CD4-positive, alpha-beta T cell treated with Interleukin-15 for 1 hour (primary cell): Measurements from ENCODE around the gene SCRT2.
A peak's percentile ranks its signal among the peaks of the same experiment; 100 is the strongest.
"Not testable (repeated sequence)": the region's sequence is repeated elsewhere in the genome, so short reads cannot be mapped to it uniquely, and the experiment has no call there.

ENCODE experiments used
- DNase-seq: peaks from one replicate; pipeline ENCODE4 v3.0.0-alpha.2; 2020

Gene SCRT2

DNA sequence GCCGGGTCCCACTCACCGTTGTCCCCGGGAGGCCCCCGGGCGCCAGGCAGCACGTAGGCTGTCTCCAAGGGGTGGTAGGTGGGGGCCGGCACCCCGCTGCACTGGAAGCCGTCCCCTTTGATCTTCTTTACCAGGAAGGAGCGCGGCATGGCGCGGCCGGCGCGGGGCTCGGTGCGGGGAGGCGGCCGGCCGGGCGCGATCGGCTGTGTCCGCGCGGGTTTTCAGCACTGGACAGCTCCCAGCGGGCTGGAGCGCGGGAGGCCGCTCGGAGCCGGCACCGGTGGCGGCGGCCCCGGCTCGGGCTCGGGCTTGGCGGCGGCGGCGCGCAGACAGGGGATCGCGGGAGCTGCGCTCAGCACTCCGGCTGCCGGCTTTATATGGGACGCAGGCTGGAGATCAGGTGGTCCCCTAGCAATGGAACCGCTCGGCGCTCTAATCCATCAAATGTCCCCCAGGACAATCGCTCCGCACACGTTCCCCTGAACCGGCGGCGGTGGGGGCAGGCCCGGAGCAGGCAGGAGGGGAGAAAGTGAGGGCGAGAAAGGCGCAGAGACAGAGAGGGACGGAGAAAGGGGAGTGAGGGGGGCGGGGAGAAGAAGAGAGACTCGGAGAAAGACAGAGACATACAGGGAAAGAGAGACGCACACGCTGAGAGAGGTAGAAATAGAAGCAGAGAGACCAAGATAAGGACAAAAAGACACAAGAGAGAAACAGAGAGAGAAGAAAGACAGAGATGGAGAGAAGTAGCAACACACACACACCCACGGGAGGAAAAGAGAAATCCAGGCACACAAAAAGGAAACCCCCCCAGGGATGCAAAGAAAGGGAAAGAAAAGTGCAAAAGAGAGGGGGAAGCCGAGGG, at the start of gene SCRT2:
Gene SCRT2 (minus strand): TSS at position 350 of the 862 bp plus-strand sequence. CDS start 201 bp downstream, at position 149.
- DNase-seq, result peak; percentile 56

DNA sequence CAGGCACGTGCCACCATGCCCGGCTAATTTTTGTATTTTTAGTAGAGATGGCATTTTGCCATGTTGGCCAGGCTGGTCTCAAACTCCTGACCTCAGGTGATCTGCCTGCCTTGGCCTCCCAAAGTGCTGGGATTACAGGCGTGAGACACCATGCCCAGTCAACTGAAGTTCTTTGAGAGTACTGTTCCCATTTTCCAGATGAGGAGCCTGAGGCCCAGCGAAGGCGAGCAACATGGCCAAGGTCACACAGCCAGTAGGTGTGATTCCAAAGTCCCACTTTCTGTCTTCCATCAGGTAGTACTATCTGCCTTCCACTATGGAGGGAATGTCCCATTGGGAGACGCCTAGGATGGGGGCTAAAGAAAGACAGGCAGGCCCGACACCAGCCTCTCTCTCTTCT, 49.2 kb upstream of the SCRT2 start:
- DNase-seq, result not testable (repeated sequence)

- no peak for DNase-seq
Measured at GRCh38 chr20:723756-724155, 48.2 kb upstream of the SCRT2 start.

- no peak for DNase-seq
Measured at GRCh38 chr20:722822-723644, 47.4 kb upstream of the SCRT2 start.

DNA sequence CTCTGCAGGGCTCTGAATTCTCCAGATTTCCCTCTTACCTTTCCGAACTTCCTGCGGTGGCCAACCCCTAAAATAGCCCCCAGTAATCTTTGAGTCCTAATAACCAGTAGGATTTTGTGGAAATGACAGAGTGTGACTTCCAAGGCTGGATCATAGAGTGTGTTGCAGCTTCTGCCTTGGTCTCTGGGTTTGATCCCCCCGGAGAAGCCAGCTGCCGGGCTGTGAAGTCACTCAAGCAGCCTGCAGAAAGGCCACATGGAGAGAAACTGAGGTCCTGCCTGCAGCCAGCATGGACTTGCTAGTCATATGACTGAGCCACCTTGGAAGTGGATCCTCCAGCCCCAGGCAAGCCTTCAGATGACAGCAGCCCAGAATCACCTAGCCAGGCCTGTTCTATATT, 46.3 kb upstream of the SCRT2 start:
- no peak for DNase-seq

GRCh38 chr20:719816-720215, 44.2 kb upstream of the SCRT2 start:
- no peak for DNase-seq

- DNase-seq, result no peak
Measured at GRCh38 chr20:719068-719467, 43.5 kb upstream of the SCRT2 start.

GRCh38 chr20:717832-718231, 42.2 kb upstream of the SCRT2 start:
- DNase-seq, result no peak

DNA sequence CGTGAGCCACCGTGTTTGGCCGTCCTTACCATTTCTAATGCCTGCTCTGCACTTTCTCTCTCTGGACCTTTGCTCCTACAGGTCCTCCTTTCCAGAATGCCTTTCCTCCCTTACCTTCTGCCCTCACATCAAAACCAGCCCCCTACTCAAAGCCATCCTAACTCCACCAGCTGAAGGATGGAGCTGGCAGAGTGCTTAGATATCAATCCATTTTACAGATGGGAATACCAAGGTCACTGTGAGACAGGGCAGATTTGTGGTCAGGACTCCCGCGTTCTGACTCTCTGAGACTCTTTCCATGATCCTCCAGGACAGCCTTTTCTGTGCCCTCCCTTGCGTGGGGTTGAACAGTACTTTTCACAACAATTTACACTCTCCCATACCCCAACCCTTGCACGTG, 41.7 kb upstream of the SCRT2 start:
- no peak for DNase-seq

- DNase-seq, result no peak
Measured at GRCh38 chr20:714453-714852, 38.9 kb upstream of the SCRT2 start.

DNA sequence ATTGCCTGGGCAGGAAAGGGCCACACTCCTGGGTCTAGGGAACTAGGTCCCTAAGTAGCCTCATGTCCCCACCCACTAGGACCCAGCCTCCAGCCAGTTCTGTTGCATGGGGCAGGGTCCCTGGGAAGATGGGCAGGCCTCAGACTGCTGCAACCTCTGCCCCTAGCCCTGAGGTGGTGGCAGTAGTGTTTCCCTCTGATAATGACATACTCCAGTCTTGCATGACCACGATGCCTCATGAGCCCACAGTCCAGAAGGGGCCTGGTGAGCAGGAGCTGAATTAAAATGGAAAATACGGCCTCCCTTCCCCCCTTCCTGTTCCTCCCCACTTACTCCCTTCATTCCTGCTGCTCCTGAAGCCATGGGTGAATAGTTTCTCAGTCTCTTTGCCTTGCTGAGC, 36.0 kb upstream of the SCRT2 start:
- DNase-seq, result no peak

- no peak for DNase-seq
Measured at GRCh38 chr20:710780-711450, 35.3 kb upstream of the SCRT2 start.

DNA sequence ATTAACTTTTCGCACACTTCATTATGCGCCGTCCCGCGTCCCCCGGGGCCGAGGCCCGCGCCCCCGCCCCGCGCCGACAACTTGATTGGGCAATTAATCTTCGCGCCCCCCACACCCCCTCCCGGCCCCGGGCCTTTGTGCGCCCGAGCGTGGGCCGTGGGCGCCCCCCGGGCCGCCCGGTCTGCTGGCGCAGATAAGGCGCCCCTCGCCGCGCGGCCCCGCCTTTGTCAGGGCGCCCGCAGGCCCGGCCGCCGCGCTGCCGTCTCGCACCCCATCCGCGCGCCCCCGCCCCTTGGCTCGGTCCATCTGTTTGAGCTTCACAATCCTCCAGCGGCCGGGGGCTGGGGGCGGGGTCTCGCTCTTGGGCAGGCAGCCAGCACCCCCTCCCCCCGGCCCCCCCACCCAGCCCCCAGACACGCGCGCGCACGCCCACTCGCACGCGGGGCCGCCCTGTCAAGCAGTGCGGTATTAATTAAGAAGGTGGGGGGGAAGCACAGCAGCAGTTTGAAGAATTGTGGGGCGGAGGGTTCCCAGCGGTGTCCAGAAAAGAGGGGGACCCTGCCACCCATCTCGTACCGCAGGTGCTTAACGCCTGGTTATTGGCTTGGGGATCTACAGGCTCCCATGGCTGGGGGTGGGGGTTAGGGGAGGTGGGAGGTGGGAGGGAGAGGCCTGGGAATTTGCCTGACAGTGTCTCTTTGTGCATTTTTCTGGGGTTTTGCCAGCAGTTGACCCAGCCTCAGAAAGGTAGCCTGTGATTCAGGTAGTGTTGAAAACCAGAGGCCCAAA, 34.6 kb upstream of the SCRT2 start:
- DNase-seq, result no peak

- DNase-seq, result no peak
Measured at GRCh38 chr20:709423-709822, 33.8 kb upstream of the SCRT2 start.

- DNase-seq, result no peak
Measured at GRCh38 chr20:708956-709355, 33.4 kb upstream of the SCRT2 start.

GRCh38 chr20:707451-708110, 32.0 kb upstream of the SCRT2 start:
- DNase-seq, result no peak

GRCh38 chr20:706366-706885, 30.8 kb upstream of the SCRT2 start:
- DNase-seq, result no peak

- DNase-seq, result no peak
Measured at GRCh38 chr20:704726-705125, 29.1 kb upstream of the SCRT2 start.

- DNase-seq, result no peak
Measured at GRCh38 chr20:703426-703825, 27.8 kb upstream of the SCRT2 start.

- DNase-seq, result no peak
Measured at GRCh38 chr20:703006-703405, 27.4 kb upstream of the SCRT2 start.

GRCh38 chr20:701401-702129, 26.0 kb upstream of the SCRT2 start:
- DNase-seq, result no peak
